Umbilical cord (tissue), 2 donors: ENCODE measurements around the gene TMEM163. TPM values are rescaled to one million over a fixed set of nuclear protein-coding genes. Genes with fewer than 3 reads are reported as not detected.

Experiments
- DNase-seq: peaks from one replicate; pipeline ENCODE4 v3.0.0-alpha.2; 2015; ENCODE audit warnings: low spot score
- total RNA-seq: library from RNA; depleted of rRNA; stranded (reverse); fragments of >200 nt; gene quantifications from one replicate; pipeline ENCODE4 v1.2.3, GENCODE V29; 2014; ENCODE audit warnings: low replicate concordance; ENCODE audit not compliant: insufficient read depth

TMEM163 gene
- total RNA-seq, 1 donor from 2014 or later = 3.4 TPM

DNA sequence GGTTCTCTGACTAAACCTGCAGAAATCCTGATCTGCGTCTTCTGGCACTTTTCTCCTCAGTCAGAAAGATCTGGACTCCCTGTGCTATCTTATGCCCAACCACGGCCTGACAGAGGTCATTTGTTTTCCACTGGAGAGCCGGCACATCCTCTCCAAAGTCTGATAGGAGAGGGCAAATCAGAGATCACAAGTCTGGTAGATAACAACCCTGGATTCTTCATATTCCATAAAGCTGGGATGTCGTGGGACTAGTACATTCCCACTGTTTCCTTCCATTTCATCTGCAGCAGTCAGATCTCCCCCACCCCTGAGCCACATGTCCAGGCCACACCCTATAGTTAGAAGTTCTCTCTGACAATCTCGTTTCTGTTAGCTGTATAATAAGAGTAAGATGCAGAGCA, 308.0 kb downstream of the TMEM163 start:
- peak; percentile 59 for DNase-seq

DNA sequence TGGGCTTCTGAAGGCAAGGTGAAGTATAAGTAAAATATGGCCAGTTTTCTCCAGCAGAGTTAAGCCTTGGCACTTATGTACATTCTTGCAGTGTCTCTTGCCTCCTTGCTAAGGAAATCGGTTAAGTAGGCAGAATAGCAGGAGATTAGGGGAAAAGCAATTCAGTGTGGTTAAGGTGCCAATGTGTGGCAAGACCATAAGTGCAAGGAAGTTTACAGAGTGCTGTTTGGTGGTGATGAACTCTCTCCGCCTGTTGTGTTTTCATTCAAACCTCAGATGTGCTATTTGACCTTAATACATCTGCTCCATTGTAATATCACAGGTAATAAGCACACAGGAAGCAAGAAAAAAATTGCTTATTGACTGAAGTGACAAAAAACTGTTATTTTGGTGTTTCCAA, 308.8 kb downstream of the TMEM163 start:
- DNase-seq = no peak

DNA sequence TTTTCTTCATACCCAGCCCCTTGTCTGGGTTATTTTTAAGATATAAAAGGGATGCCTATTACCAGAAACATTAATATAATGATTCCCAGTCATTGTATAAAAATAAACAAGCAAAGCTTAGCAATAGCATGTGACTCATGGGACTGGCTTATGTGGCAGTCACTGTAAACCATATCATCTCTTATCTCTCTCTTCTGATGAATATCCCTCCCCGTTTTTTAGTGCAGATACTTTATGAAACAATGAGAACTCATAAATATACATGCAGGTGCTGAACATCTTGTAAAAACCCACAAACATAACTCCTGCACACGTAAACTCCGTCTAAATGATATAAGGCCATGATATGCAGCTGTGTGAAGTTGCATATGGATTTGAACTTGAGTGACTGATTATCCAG, 310.0 kb downstream of the TMEM163 start:
- DNase-seq = no peak

DNA sequence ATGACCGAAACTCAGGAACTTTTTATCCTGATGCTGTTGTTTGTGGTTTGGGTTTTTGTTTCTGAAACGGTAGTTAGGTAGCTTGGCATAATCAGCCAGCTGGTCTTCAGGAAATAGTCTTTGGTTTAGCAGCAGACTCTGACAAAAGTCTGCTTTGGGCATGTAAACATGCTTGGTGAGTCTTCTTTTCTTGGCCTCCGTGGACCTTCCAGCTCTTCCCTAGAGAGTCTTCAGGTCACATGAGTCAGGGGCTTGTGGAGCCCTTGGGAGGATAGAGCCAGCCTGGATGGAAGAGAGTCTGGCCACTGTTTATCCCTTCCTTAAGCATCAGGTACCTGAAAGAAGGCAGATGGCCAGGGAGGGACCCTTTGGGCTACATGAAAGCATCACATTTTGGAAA, 310.4 kb downstream of the TMEM163 start:
- no peak for DNase-seq

DNA sequence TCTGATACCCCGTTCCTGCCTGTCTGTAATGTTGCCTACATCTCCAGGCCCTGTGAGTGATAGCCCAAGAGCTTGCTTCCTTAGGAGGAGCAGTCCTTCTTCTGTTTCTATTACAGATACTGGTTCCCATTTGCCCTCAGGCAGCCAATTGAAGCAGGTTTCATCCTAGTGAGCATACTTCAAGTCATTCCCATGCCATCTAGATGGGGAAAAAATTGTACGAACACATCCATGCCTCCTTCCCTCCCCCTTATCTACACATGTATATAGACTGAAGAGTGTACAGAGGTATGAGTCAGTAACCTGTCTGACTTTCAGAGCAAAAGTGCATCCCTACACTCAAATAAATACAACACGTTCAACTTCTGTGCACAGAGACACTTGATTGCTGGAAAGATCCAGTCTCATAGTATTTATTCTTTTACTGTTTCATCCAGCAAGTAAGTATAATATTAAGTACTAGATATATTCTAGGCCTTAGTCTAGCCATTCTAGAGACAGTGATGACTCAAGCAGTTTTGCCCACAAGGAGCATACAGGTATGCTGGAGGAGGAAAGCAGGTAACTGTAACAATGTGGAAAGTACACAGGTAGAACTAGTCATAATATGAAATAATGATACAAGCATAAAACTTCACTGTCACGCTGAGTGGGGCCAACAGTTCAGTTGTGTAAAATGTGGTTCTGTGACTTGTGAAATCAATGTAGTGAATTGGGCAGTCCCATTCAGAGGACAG, 311.5 kb downstream of the TMEM163 start:
- DNase-seq = no peak

DNA sequence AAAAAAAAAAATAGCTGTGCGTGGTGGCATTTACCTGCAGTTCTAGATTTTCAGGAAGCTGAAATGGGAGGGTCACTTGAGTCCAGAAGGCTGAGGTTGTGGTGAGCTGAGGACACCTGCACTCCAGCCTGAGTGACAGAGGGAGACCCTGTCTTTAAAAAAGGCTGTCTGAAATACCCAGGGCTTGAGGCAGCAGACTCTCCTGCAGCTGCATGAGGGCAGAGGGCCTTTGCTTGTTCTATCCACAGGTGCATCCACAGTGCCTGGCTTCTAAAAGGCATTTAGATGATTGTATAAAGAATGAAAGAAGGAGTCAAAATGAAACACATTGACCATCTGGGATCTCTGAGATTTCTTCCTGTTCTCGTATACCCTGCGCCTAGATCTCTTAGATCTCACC, 312.1 kb downstream of the TMEM163 start:
- no peak for DNase-seq

DNA sequence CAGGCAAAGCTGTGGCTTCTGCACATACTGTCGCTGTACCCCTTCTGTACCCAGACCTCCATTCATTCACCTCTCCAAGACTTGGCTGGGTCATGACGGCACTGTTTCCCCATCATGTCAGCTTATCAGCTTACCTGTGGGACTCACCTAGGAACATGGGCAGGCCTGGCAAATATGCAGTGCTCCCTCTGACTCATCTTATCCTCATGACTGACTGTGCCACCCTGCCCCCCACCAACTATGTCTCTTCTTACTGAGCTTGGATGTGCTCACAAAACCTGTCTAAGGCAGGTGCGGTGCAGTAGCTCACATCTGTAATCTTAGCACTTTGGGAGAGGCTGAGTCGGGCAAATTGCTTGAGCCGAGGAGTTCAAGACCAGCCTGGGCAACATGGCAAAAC, 312.5 kb downstream of the TMEM163 start:
- DNase-seq = no peak

Other genes with a start within 250 kb of the TMEM163 start
- 3.1 TPM for gene ACMSD, start 119.6 kb upstream of the TMEM163 start, total RNA-seq
- 39.2 TPM for gene CCNT2, start 199.8 kb upstream of the TMEM163 start, total RNA-seq